IPS-20b (cell line): ENCODE data around the gene ATP5ME.

Experiments used
- H3K27ac ChIP-seq: one replicate; pipeline ENCODE4 v1.5.1; 2013; ENCODE audit warnings: low read length
- H3K27me3 ChIP-seq: 2 replicates; pipeline ENCODE4 v1.6.1; 2013; ENCODE audit warnings: mild to moderate bottlenecking, low read length, inconsistent platforms; ENCODE audit not compliant: insufficient read depth
- H3K36me3 ChIP-seq: 2 replicates; pipeline ENCODE4 v1.6.1; 2013; ENCODE audit warnings: low read depth, mild to moderate bottlenecking, inconsistent platforms, low read length, moderate library complexity; ENCODE audit not compliant: insufficient read depth
- H3K4me1 ChIP-seq: 2 replicates; pipeline ENCODE4 v1.6.1; 2013; ENCODE audit warnings: mild to moderate bottlenecking, control low read depth, inconsistent platforms, low read length, moderate library complexity; ENCODE audit not compliant: insufficient read depth
- H3K4me3 ChIP-seq: 2 replicates; pipeline ENCODE4 v1.5.1; 2013; ENCODE audit warnings: mild to moderate bottlenecking, low read length, inconsistent platforms
- H3K9ac ChIP-seq: 2 replicates; pipeline ENCODE4 v1.6.1; 2013; ENCODE audit warnings: low read depth, mild to moderate bottlenecking, inconsistent platforms, low read length, moderate library complexity
- H3K9me3 ChIP-seq: 2 replicates; pipeline ENCODE4 v1.6.1; 2013; ENCODE audit warnings: mild to moderate bottlenecking, low read depth, low read length, inconsistent platforms; ENCODE audit not compliant: insufficient read depth

Gene ATP5ME

DNA sequence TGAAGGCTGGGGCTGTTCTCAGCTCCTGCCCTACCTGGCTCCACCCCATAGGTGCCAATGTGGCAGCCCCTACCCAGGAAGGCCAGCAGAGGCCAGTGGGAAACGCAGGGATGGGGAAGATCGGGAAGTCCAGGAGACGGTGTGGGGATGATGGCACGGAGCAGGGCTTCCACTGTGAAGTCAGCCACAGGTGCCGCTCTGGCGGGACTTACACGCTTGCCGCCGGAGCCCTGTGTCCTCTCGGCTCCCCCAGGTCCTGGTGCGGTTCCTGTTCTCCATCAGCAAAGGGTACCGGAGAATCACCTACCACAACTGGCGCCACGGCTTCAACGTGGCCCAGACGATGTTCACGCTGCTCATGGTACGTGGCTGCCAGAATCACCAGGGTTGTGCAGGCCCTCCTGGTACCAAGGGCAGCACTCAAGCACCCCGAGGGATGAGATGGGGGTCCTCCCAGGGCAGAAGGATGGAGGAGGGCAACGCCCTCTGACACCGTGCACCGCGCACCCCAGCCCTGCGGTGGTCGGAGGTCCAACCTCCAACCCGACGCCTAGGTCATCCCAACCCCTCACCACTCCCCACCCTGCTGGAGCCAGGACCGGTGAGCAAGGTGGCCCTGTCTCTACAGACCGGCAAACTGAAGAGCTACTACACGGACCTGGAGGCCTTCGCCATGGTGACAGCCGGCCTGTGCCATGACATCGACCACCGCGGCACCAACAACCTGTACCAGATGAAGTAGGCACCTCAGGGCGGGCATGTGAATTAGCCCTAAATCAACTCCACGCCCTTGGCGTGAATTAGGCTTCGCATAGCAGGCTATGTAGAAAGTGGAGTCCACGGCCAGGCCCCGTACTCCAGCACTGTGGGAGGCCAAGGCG, 12.0 kb downstream of the ATP5ME start:
- Histone ChIP-seq H3K36me3 (no peaks in the 10 kb centered on the region), H3K27me3 (no peaks in the 10 kb centered on the region), H3K4me3 (no peak overlapping the region), H3K9ac (no peak overlapping the region), H3K9me3 (no peaks in the 10 kb centered on the region), H3K27ac (no peak overlapping the region), H3K4me1 (no peaks in the 10 kb centered on the region)

DNA sequence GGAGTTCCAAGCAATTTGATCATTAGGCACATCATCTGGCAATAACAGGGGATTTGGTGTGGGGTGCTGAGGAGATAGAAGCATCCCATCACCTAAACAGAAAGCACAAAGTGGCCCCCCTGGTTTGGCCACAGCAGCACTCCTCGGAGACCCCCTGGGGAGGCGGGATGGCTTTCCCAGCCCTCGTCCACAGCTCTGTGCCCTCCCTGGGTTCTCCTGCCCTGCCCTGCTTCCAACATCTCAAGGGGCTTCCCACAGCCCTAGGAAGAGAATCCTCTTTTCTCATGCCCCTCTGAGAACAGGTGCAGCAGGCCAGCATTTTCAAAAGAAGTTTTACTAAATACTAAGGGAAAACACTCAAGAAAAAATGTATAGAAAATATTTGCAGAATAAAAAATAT, 12.8 kb downstream of the ATP5ME start:
- Histone ChIP-seq H3K4me3 (no peak overlapping the region), H3K4me1 (no peaks in the 10 kb centered on the region), H3K9ac (no peak overlapping the region), H3K36me3 (no peaks in the 10 kb centered on the region), H3K9me3 (no peaks in the 10 kb centered on the region), H3K27ac (no peak overlapping the region), H3K27me3 (no peaks in the 10 kb centered on the region)

DNA sequence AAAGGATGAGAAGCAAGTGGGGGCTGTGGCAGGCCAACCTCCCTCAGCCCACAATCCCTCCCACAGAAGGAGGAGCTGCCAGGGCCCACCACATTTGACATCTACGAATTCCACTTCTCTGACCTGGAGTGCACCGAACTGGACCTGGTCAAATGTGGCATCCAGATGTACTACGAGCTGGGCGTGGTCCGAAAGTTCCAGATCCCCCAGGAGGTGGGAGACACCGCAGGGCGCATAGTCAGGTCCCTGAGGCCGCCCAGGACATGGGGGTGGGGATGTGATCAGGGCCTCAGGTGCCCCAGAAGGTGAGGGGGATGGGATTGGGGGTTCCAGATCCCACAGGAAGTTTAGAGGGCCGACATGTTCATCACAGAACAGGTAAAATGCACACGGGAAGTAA, 13.7 kb downstream of the ATP5ME start:
- Histone ChIP-seq H3K36me3 (no peaks in the 10 kb centered on the region), H3K4me1 (no peaks in the 10 kb centered on the region), H3K9me3 (no peaks in the 10 kb centered on the region), H3K27me3 (no peaks in the 10 kb centered on the region), H3K9ac (no peak overlapping the region), H3K4me3 (no peak overlapping the region), H3K27ac (no peak overlapping the region)

DNA sequence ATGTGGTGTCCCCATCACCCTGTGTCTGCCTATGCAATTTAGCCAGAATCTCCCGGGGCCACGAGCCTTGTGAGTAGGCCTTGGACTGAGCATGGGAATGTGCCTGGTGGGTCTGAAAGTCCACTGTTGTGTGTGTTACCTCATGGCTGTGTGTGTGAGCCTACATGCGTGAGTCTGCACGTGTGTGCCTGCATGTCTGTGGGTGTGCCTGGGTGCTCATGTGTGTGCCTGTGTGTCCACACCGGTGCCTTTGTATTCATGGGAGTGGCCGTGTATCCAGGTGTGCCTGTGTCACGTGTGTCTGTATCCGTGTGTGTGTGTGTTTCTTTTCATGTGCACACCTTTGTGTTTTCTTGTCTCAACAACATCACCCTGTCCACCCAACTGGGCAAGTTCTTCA, 14.2 kb downstream of the ATP5ME start:
- Histone ChIP-seq H3K4me1 (no peaks in the 10 kb centered on the region), H3K27me3 (no peaks in the 10 kb centered on the region), H3K9ac (no peak overlapping the region), H3K36me3 (no peaks in the 10 kb centered on the region), H3K9me3 (no peaks in the 10 kb centered on the region), H3K4me3 (no peak overlapping the region), H3K27ac (no peak overlapping the region)

DNA sequence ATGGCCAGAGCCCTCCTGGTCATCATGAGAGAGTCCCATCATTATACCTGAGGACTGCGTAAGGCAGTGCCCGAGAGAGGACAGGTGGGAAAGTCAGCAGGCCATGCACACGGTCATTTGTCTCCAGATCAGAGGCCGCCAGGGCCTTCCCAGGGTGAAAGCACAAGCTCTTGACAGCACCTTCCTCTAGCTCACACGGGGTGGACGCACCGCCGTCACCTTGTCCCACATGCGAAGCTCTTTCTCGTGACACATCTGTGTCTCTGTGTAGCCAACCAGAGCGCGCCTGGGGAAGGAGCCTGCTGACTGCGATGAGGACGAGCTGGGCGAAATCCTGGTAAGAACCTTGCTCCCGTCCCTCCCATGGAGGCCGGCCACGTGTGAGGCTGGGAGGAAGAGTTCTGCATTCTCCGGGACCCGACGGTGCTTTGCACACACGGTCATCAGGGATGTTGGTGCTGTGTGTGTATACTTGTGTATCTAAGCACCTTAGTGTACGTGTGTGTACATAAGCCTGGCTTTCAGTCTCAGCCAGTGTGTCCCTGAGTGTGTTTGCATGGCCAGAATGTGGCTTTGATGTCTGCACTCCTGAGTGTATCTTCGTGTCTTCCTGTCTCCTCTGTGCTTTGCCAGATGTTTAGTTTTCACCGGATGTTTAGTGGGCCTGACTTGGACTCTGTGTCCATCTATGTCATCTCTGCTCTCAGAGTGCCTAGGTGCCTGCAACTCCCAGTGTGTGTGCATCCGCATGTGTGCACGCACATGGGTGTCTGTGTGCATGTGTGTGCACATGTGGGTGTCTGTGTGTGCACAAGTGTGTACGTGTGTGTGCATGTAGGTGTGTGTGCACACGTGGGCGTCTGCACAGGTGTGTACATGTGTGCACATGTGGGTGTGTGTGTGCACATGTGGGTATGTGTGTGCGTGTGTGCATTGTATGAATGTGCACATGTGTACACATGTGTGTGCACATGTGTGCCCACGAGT, 15.1 kb downstream of the ATP5ME start:
- no peaks in the 10 kb centered on the region for H3K27me3 ChIP-seq
- H3K4me1 ChIP-seq, result no peaks in the 10 kb centered on the region
- no peaks in the 10 kb centered on the region for H3K36me3 ChIP-seq
- no peak overlapping the region for H3K4me3 ChIP-seq
- H3K9me3 ChIP-seq, result no peaks in the 10 kb centered on the region
- no peak overlapping the region for H3K9ac ChIP-seq
- no peak overlapping the region for H3K27ac ChIP-seq

DNA sequence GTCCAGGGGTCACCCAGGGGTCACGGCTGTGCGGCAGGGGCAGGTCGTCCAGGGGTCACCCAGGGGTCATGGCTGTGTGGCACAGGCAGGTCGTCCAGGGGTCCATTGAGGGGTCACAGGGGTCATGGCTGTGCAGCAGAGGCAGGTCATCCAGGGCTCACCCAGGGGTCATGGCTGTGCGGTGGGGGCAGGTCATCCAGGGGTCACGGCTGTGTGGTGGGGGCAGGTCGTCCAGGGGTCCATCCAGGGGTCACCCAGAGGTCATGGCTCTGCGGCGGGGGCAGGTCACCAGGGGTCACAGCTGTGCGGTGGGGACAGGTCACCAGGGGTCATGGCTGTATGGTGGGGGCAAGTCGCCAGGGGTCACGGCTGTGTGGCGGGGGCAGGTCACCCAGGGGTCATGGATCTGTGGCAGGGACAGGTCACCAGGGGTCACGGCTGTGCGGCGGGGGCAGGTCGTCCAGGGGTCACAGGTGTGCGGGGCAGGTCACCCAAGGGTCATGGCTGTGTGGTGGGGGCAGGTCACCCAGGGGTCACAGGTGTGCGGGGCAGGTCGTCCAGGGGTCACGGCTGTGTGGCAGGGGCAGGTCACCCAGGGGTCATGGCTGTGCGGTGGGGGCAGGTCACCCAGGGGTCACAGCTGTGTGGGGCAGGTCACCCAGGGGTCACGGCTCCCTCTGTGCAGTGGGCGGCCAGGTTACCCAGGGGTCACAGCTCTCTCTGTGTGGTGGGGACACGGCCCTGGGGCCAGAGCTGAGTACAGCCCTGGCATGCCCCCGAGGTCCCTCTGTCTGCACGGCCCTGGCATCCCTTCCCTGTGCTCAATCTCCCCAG, 16.0 kb downstream of the ATP5ME start:
- H3K4me3 ChIP-seq, result no peak overlapping the region
- H3K27me3 ChIP-seq, result peaks cover under 1% of the 10 kb centered on the region; the same call in 1 of the 2 replicates
- H3K4me1 ChIP-seq, result no peaks in the 10 kb centered on the region

DNA sequence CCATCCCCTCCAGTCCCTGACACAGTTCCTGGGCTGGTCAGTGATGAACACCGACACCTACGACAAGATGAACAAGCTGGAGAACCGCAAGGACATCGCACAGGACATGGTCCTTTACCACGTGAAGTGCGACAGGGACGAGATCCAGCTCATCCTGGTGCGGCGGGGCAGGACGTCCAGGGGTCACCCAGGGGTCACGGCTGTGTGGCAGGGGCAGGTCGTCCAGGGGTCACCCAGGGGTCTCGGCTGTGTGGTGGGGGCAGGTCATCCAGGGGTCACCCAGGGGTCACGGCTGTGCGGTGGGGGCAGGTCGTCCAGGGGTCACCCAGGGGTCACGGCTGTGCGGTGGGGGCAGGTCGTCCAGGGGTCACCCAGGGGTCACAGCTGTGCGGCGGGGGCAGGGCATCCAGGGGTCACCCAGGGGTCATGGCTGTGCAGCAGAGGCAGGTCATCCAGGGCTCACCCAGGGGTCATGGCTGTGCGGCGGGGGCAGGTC, 16.7 kb downstream of the ATP5ME start:
- Histone ChIP-seq H3K27me3 (peaks cover 8% of the 10 kb centered on the region; the same call in 1 of the 2 replicates), H3K4me1 (no peaks in the 10 kb centered on the region), H3K36me3 (no peaks in the 10 kb centered on the region), H3K4me3 (no peak overlapping the region), H3K9me3 (no peaks in the 10 kb centered on the region), H3K9ac (no peak overlapping the region), H3K27ac (no peak overlapping the region)

More for the DNA sequence above, 16.0 kb downstream of the ATP5ME start:
- no peak overlapping the region for H3K27ac ChIP-seq
- H3K9me3 ChIP-seq, result no peaks in the 10 kb centered on the region
- H3K36me3 ChIP-seq, result no peaks in the 10 kb centered on the region
- H3K9ac ChIP-seq, result no peak overlapping the region

DNA sequence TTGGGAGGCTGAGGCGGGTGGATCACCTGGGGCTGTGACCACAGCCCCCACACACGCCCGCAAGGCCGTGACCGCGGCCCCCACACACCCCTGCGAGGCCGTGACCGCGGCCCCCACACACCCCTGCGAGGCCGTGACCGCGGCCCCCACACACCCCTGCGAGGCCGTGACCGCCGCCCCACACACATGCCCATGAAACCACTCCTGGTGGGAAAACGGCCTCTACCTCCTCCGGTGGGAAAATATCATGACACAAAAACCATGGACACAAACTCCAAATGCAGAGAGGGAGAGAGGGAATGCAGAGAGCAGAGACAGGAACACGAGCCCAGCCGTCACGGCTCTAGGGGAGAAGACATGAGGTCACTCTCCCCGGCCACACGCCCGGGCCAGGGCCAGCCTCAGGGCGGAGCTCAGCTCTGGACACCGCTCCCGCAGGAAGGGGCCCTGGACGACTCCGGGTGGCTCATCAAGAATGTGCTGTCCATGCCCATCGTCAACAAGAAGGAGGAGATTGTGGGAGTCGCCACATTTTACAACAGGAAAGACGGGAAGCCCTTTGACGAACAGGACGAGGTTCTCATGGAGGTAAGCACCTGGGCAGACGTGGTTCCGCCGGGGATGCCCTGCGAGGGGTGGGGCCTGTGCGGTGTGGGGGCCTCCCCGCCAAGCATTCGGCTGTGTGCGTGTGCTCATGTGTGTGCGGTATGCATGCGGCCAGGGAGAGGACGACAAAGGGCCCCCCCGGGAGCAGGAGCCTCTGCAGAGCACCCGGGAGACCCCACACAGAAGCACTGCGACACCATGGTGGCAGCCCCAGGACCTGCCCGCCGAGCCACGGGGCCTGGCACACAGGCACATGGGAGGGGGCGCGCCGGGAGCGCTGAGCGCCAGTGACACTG, 17.4 kb downstream of the ATP5ME start:
- H3K9me3 ChIP-seq, result no peaks in the 10 kb centered on the region
- no peaks in the 10 kb centered on the region for H3K36me3 ChIP-seq
- H3K27ac ChIP-seq, result no peak overlapping the region
- peaks cover 8% of the 10 kb centered on the region; the same call in 1 of the 2 replicates for H3K27me3 ChIP-seq
- no peaks in the 10 kb centered on the region for H3K4me1 ChIP-seq
- H3K4me3 ChIP-seq, result no peak overlapping the region
- H3K9ac ChIP-seq, result no peak overlapping the region

DNA sequence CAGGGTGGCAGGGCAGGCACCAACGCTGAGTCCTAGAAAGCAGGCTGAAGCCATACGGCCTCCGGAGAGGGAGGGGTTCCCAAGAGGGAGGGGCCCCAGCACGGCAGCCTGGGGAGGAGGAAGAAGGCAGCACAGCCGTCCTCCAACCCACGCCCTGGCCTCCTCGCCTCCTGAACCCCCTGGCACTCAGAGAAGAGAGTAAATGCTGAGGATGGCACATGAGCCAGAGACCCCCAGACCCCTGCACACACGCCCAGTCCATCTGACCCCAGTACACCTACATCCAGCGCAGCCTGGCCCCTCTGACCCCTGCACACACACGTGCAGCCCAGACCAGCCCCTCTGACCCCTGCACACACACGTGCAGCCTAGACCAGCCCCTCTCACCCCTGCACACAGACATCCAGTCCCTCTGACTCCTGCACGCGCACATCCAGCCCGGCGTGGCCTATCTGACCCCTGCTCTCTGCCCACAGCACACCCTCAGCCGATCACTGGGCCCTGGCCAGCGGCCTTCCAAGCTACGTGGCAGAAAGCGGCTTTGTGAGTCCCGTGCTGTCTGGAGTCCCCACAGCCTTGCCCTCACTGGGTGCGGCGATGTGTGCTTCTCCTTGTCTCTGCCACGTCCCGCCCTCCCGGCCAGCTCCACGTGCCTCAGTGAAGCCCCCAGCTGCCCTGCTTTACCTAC, 18.5 kb downstream of the ATP5ME start:
- Histone ChIP-seq H3K4me1 (no peaks in the 10 kb centered on the region), H3K9me3 (no peaks in the 10 kb centered on the region), H3K4me3 (no peak overlapping the region), H3K36me3 (no peaks in the 10 kb centered on the region), H3K9ac (no peak overlapping the region), H3K27me3 (peaks cover 8% of the 10 kb centered on the region; the same call in 1 of the 2 replicates), H3K27ac (no peak overlapping the region)

DNA sequence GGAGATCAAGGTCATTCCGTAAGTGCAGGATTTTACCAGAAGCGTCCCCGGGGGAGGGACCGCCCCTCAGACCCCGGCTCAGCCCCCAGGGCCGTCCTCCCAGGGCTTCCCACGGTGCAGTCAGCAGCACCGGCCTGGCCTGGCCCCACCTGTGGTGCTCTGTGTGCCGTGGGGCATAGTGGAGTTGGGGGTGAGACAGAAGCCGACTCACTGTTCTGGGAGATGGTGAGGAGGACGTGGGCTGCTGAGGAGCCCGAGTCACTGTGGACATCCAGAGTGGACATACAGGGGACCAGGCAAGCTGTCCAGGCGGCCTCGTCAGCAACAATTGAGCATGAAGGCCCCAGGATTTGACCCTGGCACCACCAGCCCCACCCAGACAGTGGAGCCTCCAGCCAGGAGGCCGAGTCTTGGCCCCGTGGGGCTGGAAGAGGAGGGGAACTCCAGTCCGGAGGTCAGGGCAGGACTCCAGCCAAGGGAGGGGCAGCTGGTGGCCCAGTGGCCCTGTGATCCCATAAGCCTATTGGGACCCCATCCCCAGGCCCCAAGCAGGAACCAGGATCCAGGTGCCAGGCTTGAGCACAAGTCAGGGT, 19.1 kb downstream of the ATP5ME start:
- no peaks in the 10 kb centered on the region for H3K9me3 ChIP-seq
- H3K27me3 ChIP-seq, result peaks cover 8% of the 10 kb centered on the region; the same call in 1 of the 2 replicates
- no peak overlapping the region for H3K4me3 ChIP-seq
- no peaks in the 10 kb centered on the region for H3K36me3 ChIP-seq
- no peak overlapping the region for H3K27ac ChIP-seq
- no peaks in the 10 kb centered on the region for H3K4me1 ChIP-seq
- no peak overlapping the region for H3K9ac ChIP-seq
